ENCODE measurements around the gene LST1.

LST1 gene

GRCh38 chr6:31558318-31558625 lies 27.8 kb upstream of the LST1 start:
- peak overlapping the region; percentile 21 for H3K4me3 ChIP-seq (replicated peaks; ENCODE audit: low read depth, low read length)
- peaks cover 1% of the 10 kb centered on the region for H3K36me3 ChIP-seq (ENCODE audit: control insufficient read depth, insufficient read depth, low read length)

GRCh38 chr6:31558631-31559500 lies 27.2 kb upstream of the LST1 start:
- H3K4me3 ChIP-seq (replicated peaks; ENCODE audit: low read depth, low read length), result peak overlapping the region; percentile 33
- DNase-seq (ENCODE audit: extremely low read depth, insufficient read length), result peak; percentile 83

More at GRCh38 chr6:31558318-31558625, 27.8 kb upstream of the LST1 start:
- DNase-seq (ENCODE audit: extremely low read depth, insufficient read length), result no peak
- no peaks in the 10 kb centered on the region for H3K27me3 ChIP-seq (replicated peaks; ENCODE audit: control insufficient read depth, insufficient read depth, low read length)
- TF ChIP-seq CTCF (IDR thresholded peaks at IDR 0.05; ENCODE audit: insufficient read depth, low read length, poor library complexity, severe bottlenecking), result no peak

DNA sequence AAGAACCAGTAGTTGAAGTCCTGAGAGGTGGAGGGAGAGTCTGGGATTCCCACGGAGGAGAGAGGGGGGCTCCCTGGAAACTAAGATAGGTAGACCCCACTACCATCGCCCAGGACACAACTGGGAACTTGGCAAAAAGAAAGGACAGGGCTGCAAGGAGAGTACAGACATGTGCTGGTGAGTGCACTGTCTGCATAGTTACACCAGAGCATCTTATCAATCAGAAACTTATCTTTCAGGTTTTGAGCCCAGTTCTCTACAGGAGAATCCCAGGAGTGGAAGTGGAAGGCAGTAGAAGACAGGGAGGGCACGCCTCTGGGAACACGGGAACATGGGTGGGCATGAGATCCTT lies 26.5 kb upstream of the LST1 start:
- H3K27me3 ChIP-seq (replicated peaks; ENCODE audit: control insufficient read depth, insufficient read depth, low read length), result no peaks in the 10 kb centered on the region
- peaks cover 1% of the 10 kb centered on the region for H3K36me3 ChIP-seq (ENCODE audit: control insufficient read depth, insufficient read depth, low read length)
- H3K4me3 ChIP-seq (replicated peaks; ENCODE audit: low read depth, low read length), result peak overlapping the region; percentile 33
- no peak for DNase-seq (ENCODE audit: extremely low read depth, insufficient read length)
- no peak for TF ChIP-seq CTCF (IDR thresholded peaks at IDR 0.05; ENCODE audit: insufficient read depth, low read length, poor library complexity, severe bottlenecking)

More at GRCh38 chr6:31558631-31559500, 27.2 kb upstream of the LST1 start:
- Histone ChIP-seq H3K27me3 (replicated peaks; ENCODE audit: control insufficient read depth, insufficient read depth, low read length) (no peaks in the 10 kb centered on the region), H3K36me3 (ENCODE audit: control insufficient read depth, insufficient read depth, low read length) (peaks cover 1% of the 10 kb centered on the region)
- TF ChIP-seq CTCF (IDR thresholded peaks at IDR 0.05; ENCODE audit: insufficient read depth, low read length, poor library complexity, severe bottlenecking), result no peak

DNA sequence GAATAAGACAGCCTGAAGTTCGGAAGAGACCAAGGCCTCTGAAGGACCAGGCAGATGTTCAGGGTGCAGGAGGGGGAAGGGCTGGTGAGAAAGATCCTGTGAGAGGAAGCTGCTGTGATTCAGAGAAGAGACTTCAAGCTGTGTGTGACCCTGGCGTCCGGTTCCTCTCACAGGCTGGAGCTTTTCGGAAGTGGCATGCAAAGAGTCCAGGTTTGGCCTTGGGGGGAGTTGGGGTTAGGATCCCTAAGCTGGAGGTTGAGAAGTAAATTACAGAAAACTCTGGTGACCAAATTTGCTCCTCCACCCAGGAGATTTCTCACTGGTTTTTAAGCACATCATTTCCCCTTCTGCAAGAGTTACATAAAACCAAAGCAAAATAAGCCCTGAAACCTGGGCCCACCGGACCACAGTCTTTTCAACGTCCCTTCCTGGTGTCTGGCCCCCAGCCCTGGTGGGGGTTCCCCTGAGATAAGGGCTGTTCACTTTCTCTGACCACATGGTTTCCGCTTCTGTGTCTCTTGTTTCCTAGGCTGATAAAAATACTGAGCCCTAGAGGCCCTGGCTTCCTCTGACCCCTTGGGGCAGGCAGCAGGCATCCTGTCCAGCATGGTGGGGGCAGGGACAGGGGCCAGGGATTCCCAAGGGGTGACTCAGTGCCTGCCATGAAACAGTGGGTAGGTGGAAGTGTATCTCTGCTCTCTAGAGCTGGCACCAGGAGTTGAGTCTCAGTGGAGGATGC lies 25.9 kb upstream of the LST1 start:
- Histone ChIP-seq H3K36me3 (ENCODE audit: control insufficient read depth, insufficient read depth, low read length) (peaks cover 1% of the 10 kb centered on the region), H3K27me3 (replicated peaks; ENCODE audit: control insufficient read depth, insufficient read depth, low read length) (no peaks in the 10 kb centered on the region), H3K4me3 (replicated peaks; ENCODE audit: low read depth, low read length) (peak overlapping the region; percentile 33)
- peak; percentile 8 for TF ChIP-seq CTCF (IDR thresholded peaks at IDR 0.05; ENCODE audit: insufficient read depth, low read length, poor library complexity, severe bottlenecking)
- DNase-seq (ENCODE audit: extremely low read depth, insufficient read length), result peak; percentile 78

GRCh38 chr6:31560697-31561058 lies 25.4 kb upstream of the LST1 start:
- Histone ChIP-seq H3K36me3 (ENCODE audit: control insufficient read depth, insufficient read depth, low read length) (peaks cover 1% of the 10 kb centered on the region), H3K4me3 (replicated peaks; ENCODE audit: low read depth, low read length) (peak overlapping the region; percentile 19), H3K27me3 (replicated peaks; ENCODE audit: control insufficient read depth, insufficient read depth, low read length) (no peaks in the 10 kb centered on the region)
- TF ChIP-seq CTCF (IDR thresholded peaks at IDR 0.05; ENCODE audit: insufficient read depth, low read length, poor library complexity, severe bottlenecking), result no peak
- no peak for DNase-seq (ENCODE audit: extremely low read depth, insufficient read length)

Data from GM06990 (cell line).